HG03039 (cell line): ENCODE measurements around the gene CPA2.
"Not testable (repeated sequence)": the region's sequence is repeated elsewhere in the genome, so short reads cannot be mapped to it uniquely, and the experiment has no call there.

ENCODE experiments used
- ATAC-seq: cut with Tn5 transposase; IDR thresholded peaks from one replicate; pipeline ENCODE4 v1.9.1; 2021; ENCODE audit warnings: mild to moderate bottlenecking, moderate library complexity; ENCODE audit not compliant: unreplicated experiment

Gene CPA2

GRCh38 chr7:130304878-130305277, 38.2 kb downstream of the CPA2 start:
- ATAC-seq, result no peak

GRCh38 chr7:130305433-130306042, 38.9 kb downstream of the CPA2 start:
- no peak for ATAC-seq

GRCh38 chr7:130309986-130310385, 43.3 kb downstream of the CPA2 start:
- ATAC-seq, result no peak

GRCh38 chr7:130314305-130314704, 47.6 kb downstream of the CPA2 start:
- ATAC-seq, result no peak

- no peak for ATAC-seq
These were observed 52.9 kb downstream of the CPA2 start for GRCh38 chr7:130319541-130319940.

- not testable (repeated sequence) for ATAC-seq
These were observed 55.0 kb downstream of the CPA2 start for GRCh38 chr7:130321542-130322229.

GRCh38 chr7:130322615-130323014, 56.0 kb downstream of the CPA2 start:
- no peak for ATAC-seq

- ATAC-seq, result no peak
These were observed 57.8 kb downstream of the CPA2 start for GRCh38 chr7:130324306-130324943.

- ATAC-seq, result no peak
These were observed 63.0 kb downstream of the CPA2 start for GRCh38 chr7:130329681-130330080.

- no peak for ATAC-seq
These were observed 65.8 kb downstream of the CPA2 start for GRCh38 chr7:130332259-130333053.

GRCh38 chr7:130333832-130334231, 67.2 kb downstream of the CPA2 start:
- no peak for ATAC-seq

GRCh38 chr7:130334274-130334673, 67.6 kb downstream of the CPA2 start:
- no peak for ATAC-seq

- no peak for ATAC-seq
These were observed 70.8 kb downstream of the CPA2 start for GRCh38 chr7:130337410-130337971.

GRCh38 chr7:130338233-130338632, 71.6 kb downstream of the CPA2 start:
- no peak for ATAC-seq
